ENCODE results near the gene BORCS5.
A peak's percentile ranks its signal among the peaks of the same experiment; 100 is the strongest.
"Not testable (repeated sequence)": the region's sequence is repeated elsewhere in the genome, so short reads cannot be mapped to it uniquely, and the experiment has no call there.

Gene BORCS5

GRCh38 chr12:12491606-12492005, 134.7 kb downstream of the BORCS5 start:
- DNase-seq = no peak

- no peak for DNase-seq
Measured at GRCh38 chr12:12492547-12492946, 135.7 kb downstream of the BORCS5 start.

- no peak for DNase-seq
Measured at GRCh38 chr12:12495536-12495935, 138.7 kb downstream of the BORCS5 start.

GRCh38 chr12:12498210-12498609, 141.3 kb downstream of the BORCS5 start:
- no peak for DNase-seq

GRCh38 chr12:12499909-12500604, 143.2 kb downstream of the BORCS5 start:
- no peak for DNase-seq

GRCh38 chr12:12501121-12501520, 144.2 kb downstream of the BORCS5 start:
- DNase-seq = no peak

GRCh38 chr12:12502130-12502814, 145.4 kb downstream of the BORCS5 start:
- DNase-seq = not testable (repeated sequence)

- DNase-seq = no peak
Measured at GRCh38 chr12:12502815-12503151, 145.9 kb downstream of the BORCS5 start.

- DNase-seq = no peak
Measured at GRCh38 chr12:12503384-12504078, 146.7 kb downstream of the BORCS5 start.

GRCh38 chr12:12505544-12506495, 148.9 kb downstream of the BORCS5 start:
- peak; percentile 43 for DNase-seq

- no peak for DNase-seq
Measured at GRCh38 chr12:12506496-12506890, 149.6 kb downstream of the BORCS5 start.

- DNase-seq = no peak
Measured at GRCh38 chr12:12507121-12507520, 150.2 kb downstream of the BORCS5 start.

GRCh38 chr12:12508612-12509011, 151.7 kb downstream of the BORCS5 start:
- no peak for DNase-seq

- DNase-seq = no peak
Measured at GRCh38 chr12:12510141-12510540, 153.3 kb downstream of the BORCS5 start.

GRCh38 chr12:12510551-12510950, 153.7 kb downstream of the BORCS5 start:
- DNase-seq = no peak

- no peak for DNase-seq
Measured at GRCh38 chr12:12511021-12511783, 154.3 kb downstream of the BORCS5 start.

- peak; percentile 69 for DNase-seq
Measured at GRCh38 chr12:12511895-12512711, 155.2 kb downstream of the BORCS5 start.

- no peak for DNase-seq
Measured at GRCh38 chr12:12513416-12514006, 156.6 kb downstream of the BORCS5 start.

GRCh38 chr12:12518464-12518845, 161.6 kb downstream of the BORCS5 start:
- no peak for DNase-seq

- no peak for DNase-seq
Measured at GRCh38 chr12:12518919-12519318, 162.0 kb downstream of the BORCS5 start.
